GM23338 (cell line): Measurements from ENCODE around the gene ANKRD6.

ENCODE experiments used
- CREB1 ChIP-seq: fragments of 250-450 bp; sonication (Bioruptor Pico); IDR thresholded peaks from 2 replicates; pipeline ENCODE4 v1.5.0; 2020; ENCODE audit warnings: low read depth, mild to moderate bottlenecking, moderate library complexity
- CTCF ChIP-seq, 2 experiments: fragments of 200-600 bp in 1 of 2; sonication (generic) in 1 of 2; conservative IDR thresholded peaks; 2 replicates each; pipeline versions ENCODE4 v1.5.1 to v1.6.1; 2016 to 2017; ENCODE audit warnings: antibody characterized with exemption in 2 of 2, low read depth in 2 of 2, mild to moderate bottlenecking in 2 of 2, moderate library complexity in 1 of 2
- ETS1 ChIP-seq: IDR thresholded peaks from 2 replicates; pipeline ENCODE4 v1.6.1; 2016; ENCODE audit warnings: antibody characterized with exemption
- EZH2 ChIP-seq: fragments of 200-600 bp; sonication (generic); IDR thresholded peaks from one replicate; pipeline ENCODE4 v1.8.0; 2017; ENCODE audit warnings: antibody characterized with exemption, mild to moderate bottlenecking, low read depth; ENCODE audit not compliant: unreplicated experiment
- EZH2phosphoT487 ChIP-seq: fragments of 200-600 bp; sonication (generic); IDR thresholded peaks from one replicate; pipeline ENCODE4 v1.8.1; 2018; ENCODE audit warnings: antibody characterized with exemption; ENCODE audit not compliant: unreplicated experiment
- NANOG ChIP-seq: IDR thresholded peaks from 2 replicates; pipeline ENCODE4 v1.6.1; 2016; ENCODE audit warnings: antibody characterized with exemption, borderline replicate concordance
- POLR2AphosphoS5 ChIP-seq: IDR thresholded peaks from 2 replicates; pipeline ENCODE4 v1.6.1; 2016; ENCODE audit warnings: antibody characterized with exemption, low read depth
- REST ChIP-seq: IDR thresholded peaks from one replicate; pipeline ENCODE4 v1.6.1; 2018; ENCODE audit warnings: antibody characterized with exemption; ENCODE audit not compliant: unreplicated experiment
- STAT1 ChIP-seq: IDR thresholded peaks from one replicate; pipeline ENCODE4 v1.6.1; 2016; ENCODE audit warnings: antibody characterized with exemption; ENCODE audit not compliant: unreplicated experiment
- ZNF114 ChIP-seq: fragments of 250-450 bp; sonication (Bioruptor Pico); IDR thresholded peaks from 2 replicates; pipeline ENCODE4 v1.5.0; 2020; ENCODE audit warnings: mild to moderate bottlenecking, moderate library complexity
- ZNF331 ChIP-seq: fragments of 250-450 bp; sonication (Bioruptor Pico); IDR thresholded peaks from 2 replicates; pipeline ENCODE4 v1.5.0; 2020; ENCODE audit warnings: low read depth, mild to moderate bottlenecking, moderate library complexity
- ZNF462 ChIP-seq: fragments of 250-450 bp; sonication (Bioruptor Pico); IDR thresholded peaks from 2 replicates; pipeline ENCODE4 v1.5.0; 2020; ENCODE audit warnings: mild to moderate bottlenecking, moderate library complexity

GRCh38 chr6:89430201-89430962, 2.6 kb upstream of the ANKRD6 start:
- TF ChIP-seq POLR2AphosphoS5 (no peak), CTCF (conservative IDR thresholded peaks at IDR 0.05; ENCODE audit: low read depth in 2 of 2) (no peak), ZNF331 (no peak), EZH2 (no peak), EZH2phosphoT487 (no peak), REST (no peak), CREB1 (CRISPR knock-in tag) (no peak), NANOG (no peak), STAT1 (no peak), ZNF114 (CRISPR knock-in tag) (no peak), ETS1 (no peak), ZNF462 (CRISPR knock-in tag) (no peak)
